H9 (cell line): ENCODE measurements around the gene HSH2D. TPM values are rescaled to one million over a fixed set of nuclear protein-coding genes. Genes with fewer than 3 reads are reported as not detected.

Experiments used
- DNase-seq: peaks from one replicate; pipeline ENCODE4 v3.0.0-alpha.2; 2017
- H2AFZ ChIP-seq: one replicate; pipeline ENCODE4 v1.6.1; 2013; ENCODE audit warnings: mild to moderate bottlenecking, low read length, control low read depth, moderate library complexity
- H2AK5ac ChIP-seq: 2 replicates; pipeline ENCODE4 v1.6.1; 2013; ENCODE audit warnings: low read length, control low read depth, mixed read lengths; ENCODE audit not compliant: insufficient read length
- H2BK120ac ChIP-seq: one replicate; pipeline ENCODE4 v1.6.1; 2013; ENCODE audit warnings: low read depth, mild to moderate bottlenecking, low read length, control low read depth, inconsistent platforms; ENCODE audit not compliant: poor library complexity, severe bottlenecking
- H2BK12ac ChIP-seq: 2 replicates; pipeline ENCODE4 v1.6.1; 2013; ENCODE audit warnings: low read length, control low read depth, mixed read lengths, low read depth; ENCODE audit not compliant: insufficient read length
- H2BK15ac ChIP-seq: 2 replicates; pipeline ENCODE4 v1.6.1; 2013; ENCODE audit warnings: low read depth, low read length, control low read depth
- H2BK20ac ChIP-seq: one replicate; pipeline ENCODE4 v1.6.1; 2013; ENCODE audit warnings: low read depth, mild to moderate bottlenecking, low read length, control low read depth, inconsistent platforms; ENCODE audit not compliant: poor library complexity, severe bottlenecking
- H2BK5ac ChIP-seq: 2 replicates; pipeline ENCODE4 v1.6.1; 2013; ENCODE audit warnings: low read length, control low read depth, mixed read lengths; ENCODE audit not compliant: insufficient read length
- H3K14ac ChIP-seq: 2 replicates; pipeline ENCODE4 v1.6.1; 2013; ENCODE audit warnings: low read length, control low read depth; ENCODE audit not compliant: insufficient read depth
- H3K18ac ChIP-seq: 2 replicates; pipeline ENCODE4 v1.6.1; 2013; ENCODE audit warnings: low read depth, mild to moderate bottlenecking, mixed read lengths, low read length, control low read depth; ENCODE audit not compliant: insufficient read length
- H3K23ac ChIP-seq: 2 replicates; pipeline ENCODE4 v1.6.1; 2013; ENCODE audit warnings: low read length, control low read depth, mixed read lengths, low read depth; ENCODE audit not compliant: insufficient read length
- H3K23me2 ChIP-seq: 2 replicates; pipeline ENCODE4 v1.6.1; 2013; ENCODE audit warnings: low read depth, mild to moderate bottlenecking, mixed read lengths, low read length, control low read depth; ENCODE audit not compliant: insufficient read length, poor library complexity, severe bottlenecking
- H3K27ac ChIP-seq: 2 replicates; pipeline ENCODE4 v1.5.1; 2013; ENCODE audit warnings: low read length, control low read depth, mixed read lengths, low read depth; ENCODE audit not compliant: insufficient read length
- H3K27me3 ChIP-seq: 2 replicates; pipeline ENCODE4 v1.6.1; 2013; ENCODE audit warnings: low read length, control low read depth, inconsistent platforms; ENCODE audit not compliant: insufficient read depth
- H3K4ac ChIP-seq: 2 replicates; pipeline ENCODE4 v1.6.1; 2013; ENCODE audit warnings: low read depth, mild to moderate bottlenecking, control low read depth, inconsistent platforms, low read length, moderate library complexity
- H3K4me1 ChIP-seq: 2 replicates; pipeline ENCODE4 v1.6.1; 2013; ENCODE audit warnings: low read length, control low read depth, inconsistent platforms; ENCODE audit not compliant: insufficient read depth
- H3K4me2 ChIP-seq: 2 replicates; pipeline ENCODE4 v1.6.1; 2013; ENCODE audit warnings: low read length, control low read depth, mixed read lengths; ENCODE audit not compliant: insufficient read length, insufficient read depth
- H3K56ac ChIP-seq: 2 replicates; pipeline ENCODE4 v1.6.1; 2013; ENCODE audit warnings: low read depth, mild to moderate bottlenecking, mixed read lengths, low read length, control low read depth; ENCODE audit not compliant: insufficient read length
- H3K79me1 ChIP-seq: 2 replicates; pipeline ENCODE4 v1.6.1; 2013; ENCODE audit warnings: low read depth, mild to moderate bottlenecking, moderate library complexity, low read length, control low read depth, inconsistent platforms; ENCODE audit not compliant: insufficient read depth, poor library complexity, severe bottlenecking
- H3K79me2 ChIP-seq: 2 replicates; pipeline ENCODE4 v1.6.1; 2013; ENCODE audit warnings: low read length, control low read depth, inconsistent platforms; ENCODE audit not compliant: insufficient read depth
- H3K9ac ChIP-seq: 2 replicates; pipeline ENCODE4 v1.6.1; 2013; ENCODE audit warnings: low read length, control low read depth, mixed read lengths; ENCODE audit not compliant: insufficient read length; ENCODE audit errors: extremely low read depth
- H3K9me3 ChIP-seq: one replicate; pipeline ENCODE4 v1.6.1; 2013; ENCODE audit warnings: low read depth, low read length, inconsistent platforms; ENCODE audit not compliant: control insufficient read depth
- H3T11ph ChIP-seq: one replicate; pipeline ENCODE4 v1.6.1; 2013; ENCODE audit warnings: mild to moderate bottlenecking, low read length, control low read depth, inconsistent platforms
- H4K20me1 ChIP-seq: one replicate; pipeline ENCODE4 v1.6.1; 2013; ENCODE audit not compliant: control insufficient read depth, insufficient read length, insufficient read depth
- H4K5ac ChIP-seq: 2 replicates; pipeline ENCODE4 v1.6.1; 2013; ENCODE audit warnings: low read depth, mild to moderate bottlenecking, mixed read lengths, low read length, control low read depth; ENCODE audit not compliant: insufficient read length
- H4K8ac ChIP-seq: replicated peaks from 2 replicates; pipeline ENCODE4 v1.6.1; 2013; ENCODE audit warnings: low read length, control low read depth, mixed read lengths, low read depth; ENCODE audit not compliant: insufficient read length
- H4K91ac ChIP-seq: 2 replicates; pipeline ENCODE4 v1.6.1; 2013; ENCODE audit warnings: low read depth, mild to moderate bottlenecking, moderate library complexity, mixed read lengths, low read length, control low read depth; ENCODE audit not compliant: insufficient read length
- H3K27ac Mint-ChIP-seq, 3 experiments: 2 replicates in 2 of 3; 3 replicates in 1 of 3; pipeline ENCODE4 v1.8.0; 2020 to 2021; ENCODE audit warnings: mixed read lengths in 3 of 3, mild to moderate bottlenecking in 1 of 3, moderate library complexity in 1 of 3
- H3K27me3 Mint-ChIP-seq: 2 replicates; pipeline ENCODE4 v1.8.0; 2021; ENCODE audit warnings: low read depth, mild to moderate bottlenecking, moderate library complexity, mixed read lengths
- H3K36me3 Mint-ChIP-seq, 3 experiments: 2 replicates in 2 of 3; 3 replicates in 1 of 3; pipeline ENCODE4 v1.8.0; 2020 to 2021; ENCODE audit warnings: low read depth in 3 of 3, mixed read lengths in 3 of 3; ENCODE audit not compliant: insufficient read depth in 1 of 3
- H3K4me1 Mint-ChIP-seq, 2 experiments: 2 replicates each; pipeline ENCODE4 v1.8.0; 2020; ENCODE audit warnings: mixed read lengths in 2 of 2
- H3K4me3 Mint-ChIP-seq, 2 experiments: 2 replicates in 1 of 2; 3 replicates in 1 of 2; pipeline ENCODE4 v1.8.0; 2020 to 2021; ENCODE audit warnings: mild to moderate bottlenecking in 2 of 2, mixed read lengths in 2 of 2, moderate library complexity in 1 of 2
- H3K9me3 Mint-ChIP-seq, 2 experiments: 2 replicates in 1 of 2; 3 replicates in 1 of 2; pipeline ENCODE4 v1.8.0; 2020; ENCODE audit warnings: mild to moderate bottlenecking in 2 of 2, mixed read lengths in 2 of 2, moderate library complexity in 1 of 2
- WGBS: extraction: QIAGEN DNeasy Blood & Tissue Kit; methylation state at CpG from one replicate; pipeline ENCODE4 v1.1.7; 2013; ENCODE audit warnings: missing lambda C conversion rate, low lambda C conversion rate, mixed read lengths; ENCODE audit not compliant: insufficient read length; ENCODE audit errors: extremely low coverage; 5-methylcytosine and 5-hydroxymethylcytosine counted together
- total RNA-seq: library from RNA; stranded (reverse); gene quantifications from 2 replicates; pipeline ENCODE4 v1.2.1, GENCODE V29; 2021
- TF ChIP-seq, protein P1 (sequence below): fragments of 200-600 bp; sonication (generic); conservative IDR thresholded peaks from 3 replicates; pipeline ENCODE4 v1.8.0; 2021; ENCODE audit warnings: antibody characterized with exemption, mild to moderate bottlenecking

Gene HSH2D
- total RNA-seq, 1 experiment from 2014 or later = 2.3 TPM

DNA sequence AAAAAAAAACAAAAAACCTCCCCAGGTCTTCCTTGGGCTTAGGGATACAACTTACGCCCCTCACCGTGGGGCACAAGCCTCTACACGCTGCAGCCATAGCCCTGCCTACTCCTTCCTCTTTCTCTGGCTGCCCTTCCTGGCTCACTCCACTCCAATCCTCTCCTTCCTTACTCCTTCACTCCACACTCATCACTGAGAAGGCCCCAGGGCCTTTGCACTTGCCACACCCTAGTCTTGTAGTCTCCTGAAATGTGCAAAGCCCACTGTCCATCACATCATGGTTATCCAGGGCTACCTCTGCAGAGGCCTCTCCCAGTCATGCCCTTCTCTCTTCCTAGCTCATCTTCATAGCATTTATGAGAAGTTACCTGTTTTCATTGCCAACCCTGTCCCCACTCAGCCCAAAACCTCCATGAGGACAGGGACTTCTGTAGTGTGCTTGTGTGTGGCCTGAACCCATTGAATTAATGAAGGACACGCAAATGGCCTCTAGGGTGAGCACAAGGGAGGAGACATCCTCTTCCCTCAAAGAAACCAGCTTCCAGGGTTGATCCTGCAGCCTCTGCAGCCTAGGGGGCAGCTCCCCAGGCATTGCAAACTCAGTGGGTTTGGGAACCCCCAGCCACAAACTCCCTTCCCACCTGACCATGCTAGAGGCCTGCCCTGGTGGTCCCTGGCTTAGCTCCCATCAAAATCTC is 7.9 kb upstream of the HSH2D start:
- no peak overlapping the region for H3K9ac ChIP-seq
- Mint-ChIP-seq H3K4me1 (peaks cover 6% of the 10 kb centered on the region in 2 experiments), H3K4me3 (no peak overlapping the region), H3K27me3 (peaks cover 5% of the 10 kb centered on the region), H3K9me3 (no peaks in the 10 kb centered on the region; a peak in 2 of 5 replicates), H3K36me3 (peaks cover 22 to 40% (median 35%) of the 10 kb centered on the region in 3 experiments; a peak in 6 of 7 replicates), H3K27ac (no peak overlapping the region)
- no peaks in the 10 kb centered on the region for H3K4me1 ChIP-seq
- no peak overlapping the region for H3K18ac ChIP-seq
- H3K4me2 ChIP-seq = no peak overlapping the region
- no peaks in the 10 kb centered on the region for H3K23me2 ChIP-seq
- H2BK12ac ChIP-seq = no peak overlapping the region
- no peak overlapping the region for H3K4ac ChIP-seq
- no peak for DNase-seq
- no peaks in the 10 kb centered on the region for H3K79me1 ChIP-seq
- H2BK20ac ChIP-seq = no peak overlapping the region
- no peak overlapping the region for H4K5ac ChIP-seq
- H4K20me1 ChIP-seq = no peaks in the 10 kb centered on the region
- no peaks in the 10 kb centered on the region for H3K27me3 ChIP-seq
- no peak overlapping the region for H2BK120ac ChIP-seq
- no peak overlapping the region for H2BK15ac ChIP-seq
- H3K14ac ChIP-seq = no peak overlapping the region
- no peak overlapping the region for H4K8ac ChIP-seq
- no peak overlapping the region for H2AK5ac ChIP-seq
- TF ChIP-seq, protein P1, sequence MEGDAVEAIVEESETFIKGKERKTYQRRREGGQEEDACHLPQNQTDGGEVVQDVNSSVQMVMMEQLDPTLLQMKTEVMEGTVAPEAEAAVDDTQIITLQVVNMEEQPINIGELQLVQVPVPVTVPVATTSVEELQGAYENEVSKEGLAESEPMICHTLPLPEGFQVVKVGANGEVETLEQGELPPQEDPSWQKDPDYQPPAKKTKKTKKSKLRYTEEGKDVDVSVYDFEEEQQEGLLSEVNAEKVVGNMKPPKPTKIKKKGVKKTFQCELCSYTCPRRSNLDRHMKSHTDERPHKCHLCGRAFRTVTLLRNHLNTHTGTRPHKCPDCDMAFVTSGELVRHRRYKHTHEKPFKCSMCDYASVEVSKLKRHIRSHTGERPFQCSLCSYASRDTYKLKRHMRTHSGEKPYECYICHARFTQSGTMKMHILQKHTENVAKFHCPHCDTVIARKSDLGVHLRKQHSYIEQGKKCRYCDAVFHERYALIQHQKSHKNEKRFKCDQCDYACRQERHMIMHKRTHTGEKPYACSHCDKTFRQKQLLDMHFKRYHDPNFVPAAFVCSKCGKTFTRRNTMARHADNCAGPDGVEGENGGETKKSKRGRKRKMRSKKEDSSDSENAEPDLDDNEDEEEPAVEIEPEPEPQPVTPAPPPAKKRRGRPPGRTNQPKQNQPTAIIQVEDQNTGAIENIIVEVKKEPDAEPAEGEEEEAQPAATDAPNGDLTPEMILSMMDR = 0 out of 3 replicates have a peak, but pooled peaks have one; percentile 17
- no peaks in the 10 kb centered on the region for H3K79me2 ChIP-seq
- H2AFZ ChIP-seq = no peak overlapping the region
- H3K56ac ChIP-seq = no peak overlapping the region
- no peak overlapping the region for H4K91ac ChIP-seq
- WGBS = no CpG with 5 or more reads among the region's 4 CpGs
- no peak overlapping the region for H3K23ac ChIP-seq
- H3K27ac ChIP-seq = no peak overlapping the region
- no peak overlapping the region for H2BK5ac ChIP-seq
- no peaks in the 10 kb centered on the region for H3K9me3 ChIP-seq
- no peak overlapping the region for H3T11ph ChIP-seq
